Measurements from ENCODE around the gene CDRT15L2. TPM values are rescaled to one million over a fixed set of nuclear protein-coding genes. Genes with fewer than 3 reads are reported as not detected.
"Not testable (repeated sequence)": the region's sequence is repeated elsewhere in the genome, so short reads cannot be mapped to it uniquely, and the experiment has no call there.

Gene CDRT15L2
- total RNA-seq: not detected

DNA sequence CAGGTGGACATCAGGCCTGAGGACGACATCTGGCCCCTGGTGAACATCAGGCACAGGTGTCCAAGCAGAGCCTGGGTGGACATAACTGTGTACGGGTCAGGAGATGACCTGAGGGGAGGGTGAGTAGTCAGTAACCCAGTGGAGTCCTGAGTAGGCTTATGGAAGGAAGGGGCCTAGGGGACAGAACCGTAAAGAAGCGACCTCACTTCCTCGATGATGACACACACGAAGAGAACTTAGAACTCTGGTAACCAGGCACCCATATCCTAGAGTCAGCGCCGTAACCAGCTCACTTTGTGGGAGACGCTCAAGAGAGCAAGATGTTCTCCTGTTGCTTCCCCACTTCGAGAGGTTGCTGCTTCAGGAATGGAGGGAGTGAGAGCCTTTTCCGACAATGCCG, at the start of gene CDRT15L2:
CDRT15L2 (plus strand) TSS at position 301 of the 400 bp plus-strand sequence; CDS start at position 321, 20 bp downstream.
- not testable (repeated sequence) for H3K36me3 ChIP-seq, H3K27me3 ChIP-seq, H3K4me1 ChIP-seq, H3K9me3 ChIP-seq, H3K27ac ChIP-seq, H3K4me3 ChIP-seq
- DNase-seq (ENCODE audit: low spot score): peak; percentile 16

DNA sequence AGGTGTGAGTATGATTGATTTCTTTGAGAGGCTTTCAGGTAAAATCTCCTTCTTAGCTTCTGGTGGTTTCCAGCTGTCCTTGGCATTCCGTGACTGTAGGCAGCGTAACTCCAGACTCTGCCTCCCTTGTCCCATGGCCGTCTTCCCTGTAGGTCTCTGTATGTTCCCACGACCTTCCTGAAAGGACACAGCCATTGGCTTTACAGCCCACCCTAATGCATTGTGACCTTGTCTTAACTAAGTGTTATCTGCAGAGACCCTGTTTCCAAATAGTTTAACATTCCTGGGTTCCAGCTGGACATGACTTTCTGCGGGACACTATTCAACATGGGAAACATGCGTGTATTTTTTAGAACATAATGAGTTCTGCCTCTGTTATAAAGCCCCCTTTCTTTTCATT, 49.4 kb upstream of the CDRT15L2 start:
- DNase-seq (ENCODE audit: low spot score); H3K27ac ChIP-seq; H3K4me3 ChIP-seq; H3K27me3 ChIP-seq; H3K9me3 ChIP-seq; H3K4me1 ChIP-seq; H3K36me3 ChIP-seq: not testable (repeated sequence)

DNA sequence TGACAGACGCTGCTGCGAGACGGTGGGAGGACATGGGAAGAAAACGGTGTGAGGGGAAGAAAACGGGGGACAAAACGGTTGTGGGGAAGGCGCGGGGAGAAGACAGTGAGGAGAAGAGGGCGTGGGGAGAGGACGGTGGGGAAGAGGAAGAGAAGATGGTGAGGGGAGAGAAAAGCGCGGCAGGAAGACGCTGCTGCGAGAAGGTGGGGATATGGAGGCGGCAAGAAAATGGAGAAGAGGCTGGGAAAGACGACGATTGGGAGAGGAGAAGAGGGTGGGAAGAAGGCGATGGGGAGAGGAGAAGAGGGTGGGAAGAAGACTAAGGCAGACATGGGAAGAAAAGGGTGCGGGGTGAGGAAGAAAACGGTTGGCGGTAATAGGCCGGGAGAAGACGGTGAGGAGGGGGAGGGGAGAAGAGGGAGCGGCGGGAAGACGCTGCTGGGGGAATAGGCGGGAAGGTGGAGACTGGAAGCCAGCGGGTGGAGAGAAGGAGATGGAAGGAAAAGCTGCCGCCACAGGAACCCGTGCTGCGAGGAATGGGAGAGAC, 46.9 kb upstream of the CDRT15L2 start:
- not testable (repeated sequence) for H3K9me3 ChIP-seq; H3K27ac ChIP-seq; DNase-seq (ENCODE audit: low spot score); H3K4me1 ChIP-seq; H3K36me3 ChIP-seq; H3K27me3 ChIP-seq
- H3K4me3 ChIP-seq: peak overlapping the region; percentile 11 to 28

DNA sequence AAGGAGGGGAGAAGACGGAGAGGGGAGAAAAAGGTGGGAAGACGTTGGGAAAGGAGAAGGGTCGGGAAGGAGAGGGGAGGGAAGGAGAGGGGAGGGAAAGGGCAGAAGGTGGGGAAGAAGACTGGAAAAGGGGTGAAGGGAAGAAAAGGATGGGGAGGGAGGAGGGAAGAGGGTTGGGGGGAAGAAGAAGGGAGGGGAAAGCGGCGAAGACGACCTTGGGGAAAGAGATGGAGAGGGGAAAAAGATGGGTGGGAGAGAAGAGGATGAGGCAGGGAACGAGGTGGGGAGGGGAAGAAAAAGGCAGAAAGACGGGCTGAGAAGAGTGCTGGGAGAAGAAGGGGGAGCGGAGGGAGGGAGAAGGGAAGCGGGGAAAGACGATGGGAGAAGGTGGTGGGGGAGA, 46.3 kb upstream of the CDRT15L2 start:
- H3K36me3 ChIP-seq; DNase-seq (ENCODE audit: low spot score); H3K27ac ChIP-seq; H3K4me3 ChIP-seq; H3K27me3 ChIP-seq; H3K4me1 ChIP-seq; H3K9me3 ChIP-seq: not testable (repeated sequence)

- H3K27me3 ChIP-seq; H3K4me1 ChIP-seq; H3K9me3 ChIP-seq; H3K4me3 ChIP-seq; H3K36me3 ChIP-seq; DNase-seq (ENCODE audit: low spot score); H3K27ac ChIP-seq: not testable (repeated sequence)
Measured at GRCh38 chr17:20534711-20535550, 44.6 kb upstream of the CDRT15L2 start.

GRCh38 chr17:20540414-20540813, 39.1 kb upstream of the CDRT15L2 start:
- H3K27ac ChIP-seq; H3K27me3 ChIP-seq; DNase-seq (ENCODE audit: low spot score); H3K4me1 ChIP-seq; H3K36me3 ChIP-seq; H3K9me3 ChIP-seq; H3K4me3 ChIP-seq: not testable (repeated sequence)

GRCh38 chr17:20540865-20541264, 38.7 kb upstream of the CDRT15L2 start:
- not testable (repeated sequence) for H3K27ac ChIP-seq; DNase-seq (ENCODE audit: low spot score); H3K9me3 ChIP-seq; H3K27me3 ChIP-seq; H3K4me1 ChIP-seq; H3K4me3 ChIP-seq; H3K36me3 ChIP-seq

GRCh38 chr17:20541853-20542546, 37.5 kb upstream of the CDRT15L2 start:
- H3K27ac ChIP-seq; H3K36me3 ChIP-seq; DNase-seq (ENCODE audit: low spot score); H3K9me3 ChIP-seq; H3K4me1 ChIP-seq; H3K27me3 ChIP-seq; H3K4me3 ChIP-seq: not testable (repeated sequence)

DNA sequence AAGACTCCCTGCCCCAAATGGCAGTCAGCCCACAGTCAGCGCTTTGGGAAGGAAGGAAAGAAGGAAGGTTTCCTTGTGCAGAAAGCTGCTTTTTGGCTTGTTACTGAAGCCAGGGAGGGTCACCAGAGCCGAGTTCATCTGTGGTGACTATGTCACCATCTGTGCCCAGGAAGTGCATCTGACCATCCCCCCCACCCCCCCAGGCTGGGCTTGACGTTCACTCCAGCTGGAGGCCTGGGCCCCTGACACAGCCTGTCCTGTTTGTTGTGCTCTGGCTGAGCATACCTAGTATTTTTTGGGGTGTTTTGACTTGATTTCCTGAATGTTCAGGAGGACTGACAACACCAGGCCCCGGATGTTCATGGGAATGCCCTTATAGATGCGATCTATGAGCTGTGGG, 31.6 kb upstream of the CDRT15L2 start:
- H3K4me3 ChIP-seq; H3K36me3 ChIP-seq; H3K27ac ChIP-seq; DNase-seq (ENCODE audit: low spot score); H3K4me1 ChIP-seq; H3K9me3 ChIP-seq; H3K27me3 ChIP-seq: not testable (repeated sequence)

GRCh38 chr17:20552920-20553319, 26.6 kb upstream of the CDRT15L2 start:
- not testable (repeated sequence) for H3K4me1 ChIP-seq; H3K9me3 ChIP-seq; H3K27ac ChIP-seq; H3K27me3 ChIP-seq; DNase-seq (ENCODE audit: low spot score); H3K4me3 ChIP-seq; H3K36me3 ChIP-seq

GRCh38 chr17:20554728-20555127, 24.8 kb upstream of the CDRT15L2 start:
- not testable (repeated sequence) for H3K9me3 ChIP-seq; DNase-seq (ENCODE audit: low spot score); H3K36me3 ChIP-seq

DNA sequence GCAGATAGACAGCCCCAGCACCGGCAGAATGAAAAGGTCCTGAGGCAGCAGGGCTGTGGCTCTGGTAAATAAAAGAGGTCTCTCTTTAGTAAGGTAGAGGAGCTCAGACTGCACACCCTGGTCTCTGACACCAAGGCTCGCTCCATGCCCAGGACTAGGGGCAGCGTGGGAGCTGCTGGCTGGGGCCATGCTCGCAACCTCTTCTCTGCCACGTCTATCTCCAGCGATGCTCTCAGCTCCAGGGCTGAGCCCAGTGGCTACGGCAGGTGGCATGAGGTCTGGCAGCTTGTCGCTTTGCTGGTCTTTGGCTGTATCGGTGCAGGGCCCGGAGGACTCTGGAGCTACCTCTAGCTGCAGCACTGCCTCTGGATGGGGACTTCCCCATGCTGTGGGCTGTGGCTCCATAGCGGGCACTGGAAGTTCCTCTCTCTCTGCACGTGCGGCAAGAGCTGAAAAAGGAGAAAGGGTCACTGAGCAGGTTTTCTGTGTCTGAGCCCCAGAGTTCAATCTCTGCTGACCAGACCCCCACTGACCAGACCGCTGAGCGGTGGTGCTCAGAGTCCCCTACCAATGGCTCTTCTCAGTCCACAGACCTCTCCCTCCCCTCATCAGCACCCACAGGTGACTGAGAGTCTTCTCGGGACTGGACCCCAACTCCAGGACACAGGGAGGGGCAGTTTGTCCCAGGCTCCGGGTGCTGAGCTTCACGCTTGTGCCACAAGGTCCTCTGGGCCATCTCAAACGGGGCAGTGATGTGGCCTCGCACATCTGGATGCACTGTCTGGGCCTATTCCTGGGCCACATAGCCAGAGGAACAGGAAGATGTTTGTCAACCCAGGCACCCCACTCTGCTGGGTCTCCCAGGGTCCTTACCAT, 24.2 kb upstream of the CDRT15L2 start:
- not testable (repeated sequence) for DNase-seq (ENCODE audit: low spot score); H3K4me3 ChIP-seq; H3K27ac ChIP-seq; H3K4me1 ChIP-seq; H3K9me3 ChIP-seq; H3K27me3 ChIP-seq; H3K36me3 ChIP-seq

More at GRCh38 chr17:20554728-20555127, 24.8 kb upstream of the CDRT15L2 start:
- H3K4me1 ChIP-seq, H3K4me3 ChIP-seq, H3K27ac ChIP-seq, H3K27me3 ChIP-seq: not testable (repeated sequence)

DNA sequence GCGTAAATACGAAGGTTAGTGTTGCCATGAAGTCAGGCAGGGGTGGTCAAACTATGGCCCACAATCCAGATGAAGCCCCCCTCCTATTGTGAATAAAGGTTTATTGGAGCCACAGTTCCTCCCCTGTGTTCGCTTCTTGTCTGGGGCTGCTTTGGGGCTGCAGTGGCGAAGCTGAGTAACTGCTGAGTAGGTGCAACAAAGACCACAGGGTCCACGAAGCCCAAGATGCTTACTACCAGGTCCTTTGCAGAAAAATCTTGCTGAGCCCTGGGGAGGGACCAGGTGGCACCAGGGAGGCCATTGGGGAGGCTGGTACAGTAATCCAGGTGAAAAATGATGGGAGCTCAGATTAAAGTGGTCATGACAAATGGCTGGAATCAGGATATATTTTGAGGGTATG, 21.4 kb upstream of the CDRT15L2 start:
- not testable (repeated sequence) for H3K36me3 ChIP-seq; H3K9me3 ChIP-seq; H3K27me3 ChIP-seq; H3K27ac ChIP-seq; H3K4me1 ChIP-seq; DNase-seq (ENCODE audit: low spot score); H3K4me3 ChIP-seq

DNA sequence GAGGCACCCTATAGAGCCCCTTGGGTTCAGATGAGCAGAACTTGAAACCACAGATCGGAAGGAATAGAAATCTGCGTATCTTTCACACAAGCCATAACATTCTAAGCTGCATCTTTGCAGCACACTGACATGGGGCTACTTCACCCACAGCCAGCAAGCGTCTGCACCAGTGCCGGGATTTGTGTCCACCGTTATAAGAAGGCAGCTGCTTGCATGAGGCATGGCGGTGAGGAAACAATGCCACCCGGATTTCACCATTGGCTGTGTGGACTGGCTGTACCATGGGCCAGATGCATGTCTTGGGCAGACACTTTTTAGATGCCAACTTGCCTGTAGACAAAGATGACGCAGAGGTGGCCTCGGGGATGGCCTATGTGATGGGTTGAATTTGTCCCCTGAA, 20.5 kb upstream of the CDRT15L2 start:
- not testable (repeated sequence) for H3K4me3 ChIP-seq; H3K27ac ChIP-seq; H3K9me3 ChIP-seq; H3K27me3 ChIP-seq; H3K4me1 ChIP-seq; DNase-seq (ENCODE audit: low spot score); H3K36me3 ChIP-seq

All from right atrium auricular region (tissue), 2 donors.